GM18873 (cell line): ENCODE results near the gene C9orf85.
A peak's percentile ranks its signal among the peaks of the same experiment; 100 is the strongest.
"Not testable (repeated sequence)": the region's sequence is repeated elsewhere in the genome, so short reads cannot be mapped to it uniquely, and the experiment has no call there.

Source experiments
- ATAC-seq: cut with Tn5 transposase; IDR thresholded peaks from one replicate; pipeline ENCODE4 v1.9.1; 2021; ENCODE audit warnings: mild to moderate bottlenecking, moderate library complexity, moderate number of reproducible peaks; ENCODE audit not compliant: unreplicated experiment, low FRiP score

The C9orf85 gene

GRCh38 chr9:71911061-71911907 lies at the start of gene C9orf85, which contains the start of gene ABHD17B:
TSS of gene C9orf85 (plus strand) at chr9:71911639. CDS start at chr9:71911735, 96 bp downstream.
TSS of gene ABHD17B (minus strand) at chr9:71911193. CDS start at chr9:71875080, 36,113 bp downstream.
- ATAC-seq, result peak; percentile 95

- no peak for ATAC-seq
Measured at GRCh38 chr9:71863631-71864030, 47.8 kb upstream of the C9orf85 start.

- no peak for ATAC-seq
Measured at GRCh38 chr9:71875345-71875744, 36.1 kb upstream of the C9orf85 start.

- ATAC-seq, result no peak
Measured at GRCh38 chr9:71876106-71876505, 35.3 kb upstream of the C9orf85 start.

GRCh38 chr9:71876829-71877228 lies 34.6 kb upstream of the C9orf85 start:
- no peak for ATAC-seq

GRCh38 chr9:71878327-71879274 lies 32.8 kb upstream of the C9orf85 start:
- ATAC-seq, result no peak

GRCh38 chr9:71879644-71880174 lies 31.7 kb upstream of the C9orf85 start:
- ATAC-seq, result no peak

- no peak for ATAC-seq
Measured at GRCh38 chr9:71884005-71884404, 27.4 kb upstream of the C9orf85 start.

- no peak for ATAC-seq
Measured at GRCh38 chr9:71885467-71885866, 26.0 kb upstream of the C9orf85 start.

- no peak for ATAC-seq
Measured at GRCh38 chr9:71886015-71886414, 25.4 kb upstream of the C9orf85 start.

GRCh38 chr9:71886541-71886940 lies 24.9 kb upstream of the C9orf85 start:
- no peak for ATAC-seq

- no peak for ATAC-seq
Measured at GRCh38 chr9:71887362-71887761, 24.1 kb upstream of the C9orf85 start.

- no peak for ATAC-seq
Measured at GRCh38 chr9:71890042-71890679, 21.3 kb upstream of the C9orf85 start.

GRCh38 chr9:71891557-71892189 lies 19.8 kb upstream of the C9orf85 start:
- no peak for ATAC-seq

GRCh38 chr9:71895117-71895516 lies 16.3 kb upstream of the C9orf85 start:
- peak; percentile 55 for ATAC-seq

- no peak for ATAC-seq
Measured at GRCh38 chr9:71895955-71896354, 15.5 kb upstream of the C9orf85 start.

- no peak for ATAC-seq
Measured at GRCh38 chr9:71896761-71897160, 14.7 kb upstream of the C9orf85 start.

GRCh38 chr9:71897577-71897976 lies 13.9 kb upstream of the C9orf85 start:
- ATAC-seq, result peak; percentile 75

GRCh38 chr9:71898756-71899155 lies 12.7 kb upstream of the C9orf85 start:
- ATAC-seq, result not testable (repeated sequence)
